Suprapubic skin (tissue), 4 donors: Measurements from ENCODE around the gene EMC9. TPM values are rescaled to one million over a fixed set of nuclear protein-coding genes. Genes with fewer than 3 reads are reported as not detected.

ENCODE experiments used
- DNase-seq, 2 donors: peaks; one replicate each; pipeline ENCODE4 v3.0.0-alpha.2; 2019; ENCODE audit warnings: low spot score in 2 of 2
- H3K27ac ChIP-seq: fragments of 200-600 bp; sonication (generic); one replicate; pipeline ENCODE4 v1.5.1; 2019
- H3K27me3 ChIP-seq: fragments of 200-600 bp; sonication (generic); one replicate; pipeline ENCODE4 v1.5.1; 2019
- H3K36me3 ChIP-seq: fragments of 200-600 bp; sonication (generic); one replicate; pipeline ENCODE4 v1.5.1; 2019
- H3K4me1 ChIP-seq: fragments of 200-600 bp; sonication (generic); one replicate; pipeline ENCODE4 v1.5.1; 2019
- H3K4me3 ChIP-seq: fragments of 200-600 bp; sonication (generic); one replicate; pipeline ENCODE4 v1.5.1; 2019; ENCODE audit warnings: mild to moderate bottlenecking
- H3K9me3 ChIP-seq: fragments of 200-600 bp; sonication (generic); one replicate; pipeline ENCODE4 v1.5.1; 2019
- CTCF ChIP-seq, 2 donors: fragments of 200-600 bp in 1 of 2; fragments of 450-650 bp in 1 of 2; sonication (generic) in 1 of 2; IDR thresholded peaks; one replicate each; pipeline ENCODE4 v1.5.1; 2016 to 2019; ENCODE audit warnings: antibody characterized with exemption in 2 of 2, mild to moderate bottlenecking in 1 of 2, moderate library complexity in 1 of 2
- EP300 ChIP-seq: sonication (generic); formaldehyde crosslinking; IDR thresholded peaks from one replicate; pipeline ENCODE4 v1.6.1; 2017; ENCODE audit warnings: antibody characterized with exemption
- POLR2A ChIP-seq, 2 donors: fragments of 450-650 bp; IDR thresholded peaks; one replicate each; pipeline ENCODE4 v1.6.1; 2017; ENCODE audit warnings: antibody characterized with exemption in 2 of 2, mild to moderate bottlenecking in 2 of 2, moderate library complexity in 2 of 2
- POLR2AphosphoS5 ChIP-seq, 3 donors: sonication (generic); formaldehyde crosslinking; IDR thresholded peaks; one replicate each; pipeline ENCODE4 v1.6.1; 2017; ENCODE audit warnings: antibody characterized with exemption in 3 of 3
- WGBS: methylation state at CpG from one replicate; pipeline ENCODE4 v1.1.5; 2018; 5-methylcytosine and 5-hydroxymethylcytosine counted together
- total RNA-seq, 4 donors: library from RNA; depleted of rRNA; stranded (reverse); fragments of >200 nt; gene quantifications; one replicate each; pipeline ENCODE4 v1.1.0, GENCODE V29; 2016

EMC9 gene
- total RNA-seq, 4 donors from 2014 or later = 10.9 to 22.0 (median 14.1) TPM

- no peak for DNase-seq
- H3K27me3 ChIP-seq = no peaks in the 10 kb centered on the region
- WGBS = 10% methylated on average over 8 of the region's 9 CpGs
- H3K4me1 ChIP-seq = peaks cover 41% of the 10 kb centered on the region
- peak overlapping the region; percentile 96 for H3K4me3 ChIP-seq
- H3K27ac ChIP-seq = peak overlapping the region; percentile 84
- H3K36me3 ChIP-seq = peaks cover 24% of the 10 kb centered on the region
- TF ChIP-seq EP300 = no peak
- TF ChIP-seq CTCF (IDR thresholded peaks at IDR 0.05) = no peak
- TF ChIP-seq POLR2AphosphoS5 (IDR thresholded peaks at IDR 0.05) = no peak
- TF ChIP-seq POLR2A (IDR thresholded peaks at IDR 0.05) = no peak
- no peaks in the 10 kb centered on the region for H3K9me3 ChIP-seq
These were observed 4.5 kb upstream of the EMC9 start for GRCh38 chr14:24145690-24146452.

GRCh38 chr14:24145219-24145618, 3.8 kb upstream of the EMC9 start:
- no peaks in the 10 kb centered on the region for H3K9me3 ChIP-seq
- no peak overlapping the region for H3K4me3 ChIP-seq
- WGBS = 93% methylated on average over 2 of the region's 2 CpGs
- TF ChIP-seq EP300 = no peak
- TF ChIP-seq CTCF (IDR thresholded peaks at IDR 0.05) = no peak
- TF ChIP-seq POLR2A (IDR thresholded peaks at IDR 0.05) = no peak
- TF ChIP-seq POLR2AphosphoS5 (IDR thresholded peaks at IDR 0.05) = no peak
- no peak for DNase-seq
- no peaks in the 10 kb centered on the region for H3K27me3 ChIP-seq
- no peak overlapping the region for H3K27ac ChIP-seq
- H3K36me3 ChIP-seq = peaks cover 17% of the 10 kb centered on the region
- peaks cover 48% of the 10 kb centered on the region for H3K4me1 ChIP-seq

GRCh38 chr14:24144451-24144850, 3.1 kb upstream of the EMC9 start:
- WGBS = 96% methylated on average over 1 of the region's 1 CpG
- TF ChIP-seq EP300 (no peak), POLR2A (IDR thresholded peaks at IDR 0.05) (no peak), POLR2AphosphoS5 (IDR thresholded peaks at IDR 0.05) (no peak), CTCF (IDR thresholded peaks at IDR 0.05) (no peak)
- no peaks in the 10 kb centered on the region for H3K27me3 ChIP-seq
- no peak for DNase-seq
- no peaks in the 10 kb centered on the region for H3K9me3 ChIP-seq
- peaks cover 12% of the 10 kb centered on the region for H3K36me3 ChIP-seq
- no peak overlapping the region for H3K27ac ChIP-seq
- no peak overlapping the region for H3K4me3 ChIP-seq
- peaks cover 54% of the 10 kb centered on the region for H3K4me1 ChIP-seq

DNA sequence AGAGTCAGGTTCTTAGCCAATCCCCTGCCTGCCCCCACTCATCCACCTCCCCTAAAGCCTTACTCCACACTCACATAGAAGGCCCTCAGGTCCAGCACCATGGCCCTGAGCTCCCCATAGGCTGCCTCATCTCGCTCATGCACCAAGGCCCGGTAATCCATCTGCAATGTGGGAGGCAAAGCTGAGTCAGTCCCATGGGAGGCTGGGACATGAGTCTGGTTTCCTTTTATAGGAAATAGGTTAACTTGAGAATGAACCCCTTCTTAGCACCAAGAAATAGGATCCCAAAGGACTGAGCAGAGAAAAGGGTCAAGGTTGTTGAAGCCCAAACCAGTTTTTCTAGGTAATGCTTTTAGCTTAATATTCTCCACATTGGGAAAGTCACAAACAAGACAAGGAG, 2.1 kb upstream of the EMC9 start:
- peaks cover 52% of the 10 kb centered on the region for H3K4me1 ChIP-seq
- H3K27me3 ChIP-seq = no peaks in the 10 kb centered on the region
- H3K9me3 ChIP-seq = no peaks in the 10 kb centered on the region
- TF ChIP-seq POLR2AphosphoS5 (IDR thresholded peaks at IDR 0.05) (no peak), EP300 (no peak), POLR2A (IDR thresholded peaks at IDR 0.05) (no peak), CTCF (IDR thresholded peaks at IDR 0.05) (no peak)
- DNase-seq = no peak
- 67% methylated on average over 2 of the region's 2 CpGs for WGBS
- H3K4me3 ChIP-seq = no peak overlapping the region
- peaks cover 21% of the 10 kb centered on the region for H3K36me3 ChIP-seq
- H3K27ac ChIP-seq = no peak overlapping the region

DNA sequence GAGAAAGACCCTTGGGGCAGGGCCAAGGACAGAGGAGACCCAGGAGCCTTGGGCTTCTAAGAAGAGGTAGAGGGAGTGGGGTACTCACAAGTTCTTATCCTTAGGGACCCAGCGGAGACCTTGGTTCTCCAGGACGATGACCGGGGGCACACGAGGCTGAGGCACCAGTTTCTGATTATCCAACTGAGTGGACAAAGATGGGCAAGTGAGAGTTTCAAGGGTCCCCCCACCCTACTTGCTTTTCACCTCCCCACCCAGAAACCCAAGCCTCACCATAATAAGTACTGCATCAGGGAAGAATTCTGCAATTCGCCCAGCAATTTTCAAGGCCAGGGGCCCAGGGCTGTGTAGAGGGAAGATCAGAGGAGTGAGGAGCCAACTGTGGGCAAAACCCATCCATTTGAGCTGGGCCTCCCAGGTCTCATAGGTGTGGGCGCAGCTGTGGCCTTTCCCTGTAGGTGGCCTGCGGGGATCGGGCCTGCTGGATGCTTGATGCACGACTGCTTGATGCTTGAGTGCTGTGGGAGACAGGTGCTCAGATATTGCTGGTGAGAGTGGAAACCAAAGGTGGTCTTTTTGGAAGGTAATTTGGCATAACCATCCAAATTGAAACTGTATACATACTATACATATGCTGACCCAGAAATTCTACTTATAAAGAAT, 2.0 kb downstream of the EMC9 start:
- Histone ChIP-seq H3K36me3 (peaks cover 32% of the 10 kb centered on the region), H3K9me3 (no peaks in the 10 kb centered on the region), H3K4me1 (peaks cover 54% of the 10 kb centered on the region), H3K27ac (no peak overlapping the region), H3K4me3 (peak overlapping the region; percentile 76), H3K27me3 (no peaks in the 10 kb centered on the region)
- no peak for TF ChIP-seq EP300
- no peak for TF ChIP-seq POLR2A (IDR thresholded peaks at IDR 0.05)
- no peak for TF ChIP-seq CTCF (IDR thresholded peaks at IDR 0.05)
- no peak for TF ChIP-seq POLR2AphosphoS5 (IDR thresholded peaks at IDR 0.05)
- WGBS = 86% methylated on average over 9 of the region's 9 CpGs
- no peak for DNase-seq
